Dermis blood vessel endothelial cell (primary cell): Measurements from ENCODE around the gene AGL. TPM values are rescaled to one million over a fixed set of nuclear protein-coding genes. Genes with fewer than 3 reads are reported as not detected.
"Not testable (repeated sequence)": the region's sequence is repeated elsewhere in the genome, so short reads cannot be mapped to it uniquely, and the experiment has no call there.

ENCODE experiments used
- DNase-seq: peaks from one replicate; pipeline ENCODE4 v3.0.0; 2010
- total RNA-seq: library from RNA; depleted of rRNA; stranded (reverse); fragments of >200 nt; gene quantifications from 2 replicates; pipeline ENCODE4 v1.2.3, GENCODE V29; 2014

AGL gene
- total RNA-seq, 1 donor from 2014 or later, result 9.9 TPM

DNA sequence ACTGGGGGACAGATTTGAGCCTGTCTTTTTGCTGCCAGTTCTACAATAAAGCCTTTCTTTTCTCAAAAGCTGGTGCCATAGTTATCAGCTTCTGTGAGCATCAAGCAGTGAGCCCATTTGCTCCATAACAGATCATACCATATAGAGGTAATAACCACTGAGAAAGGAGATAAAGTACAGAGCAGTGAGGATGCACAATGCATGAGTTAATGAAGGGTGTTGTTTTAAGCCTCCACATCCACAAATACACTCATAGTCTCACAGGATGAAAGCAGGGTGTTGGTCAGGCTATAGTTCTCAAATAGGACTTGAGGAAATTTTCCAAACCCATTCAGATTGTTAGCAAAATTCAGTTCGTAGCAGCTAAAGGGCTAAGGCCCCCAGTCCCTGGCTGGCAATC, 94.0 kb downstream of the AGL start:
- DNase-seq, result no peak

GRCh38 chr1:99945174-99945573, 95.0 kb downstream of the AGL start:
- no peak for DNase-seq

DNA sequence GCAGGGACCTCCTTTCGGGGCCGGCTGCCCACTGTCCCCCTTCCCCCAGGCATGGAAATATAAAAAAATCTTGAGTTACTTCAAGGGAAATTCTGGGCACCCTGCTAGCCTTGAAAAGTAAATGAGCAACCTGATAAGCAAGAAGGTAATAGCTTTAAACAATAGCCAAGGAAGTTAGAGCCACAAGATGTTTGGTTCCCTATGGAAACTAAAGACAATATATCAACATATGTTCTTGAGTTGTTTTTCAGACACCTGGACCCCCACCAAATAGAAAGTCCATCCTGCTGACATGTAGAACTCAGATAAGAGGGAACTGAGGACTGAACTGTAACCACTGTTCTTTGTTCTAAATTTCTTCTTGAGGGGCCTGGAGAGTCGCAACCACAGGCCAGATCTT, 100.3 kb downstream of the AGL start:
- DNase-seq, result peak; percentile 65

GRCh38 chr1:99952522-99952921, 102.4 kb downstream of the AGL start:
- DNase-seq, result no peak

DNA sequence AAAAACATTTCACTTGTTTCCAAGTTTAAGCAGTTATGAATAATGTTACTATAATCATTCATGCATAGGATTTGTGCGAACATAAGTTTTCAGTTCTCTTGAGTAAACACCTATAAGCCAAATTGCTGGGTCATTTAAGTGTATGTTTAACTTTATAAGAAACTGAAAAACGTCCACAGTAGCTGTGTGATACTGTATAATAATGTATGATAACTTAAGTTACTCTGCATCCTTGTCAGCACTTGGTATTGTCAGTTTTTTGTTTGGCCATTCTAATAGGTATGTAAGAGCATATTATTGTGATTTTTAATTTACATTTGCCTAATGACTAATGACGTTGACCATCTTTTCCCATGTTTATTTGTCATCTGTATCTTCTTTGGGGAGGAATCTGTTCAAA, 105.2 kb downstream of the AGL start:
- no peak for DNase-seq

DNA sequence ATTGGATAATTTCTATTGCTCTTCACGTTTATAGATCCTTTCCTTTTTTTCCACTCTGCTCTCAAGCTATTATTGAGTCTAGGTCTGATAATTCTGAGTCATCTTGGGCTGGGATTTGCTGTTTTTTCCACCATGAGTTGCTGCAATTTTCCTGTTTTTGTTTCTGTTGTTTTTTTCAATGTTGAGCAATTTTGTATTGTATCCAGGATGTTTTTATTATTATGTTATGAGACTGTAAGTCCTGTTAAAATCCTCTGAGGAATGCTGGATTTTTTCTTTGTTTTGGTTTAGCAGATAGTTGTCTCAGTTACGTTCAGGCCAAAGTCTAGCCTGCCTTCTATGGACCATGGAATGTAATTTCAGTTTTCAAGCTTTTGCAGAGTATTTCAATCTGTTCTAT, 106.6 kb downstream of the AGL start:
- peak; percentile 70 for DNase-seq

GRCh38 chr1:99957818-99958217, 107.7 kb downstream of the AGL start:
- DNase-seq, result no peak

GRCh38 chr1:99959189-99959705, 109.1 kb downstream of the AGL start:
- not testable (repeated sequence) for DNase-seq

DNA sequence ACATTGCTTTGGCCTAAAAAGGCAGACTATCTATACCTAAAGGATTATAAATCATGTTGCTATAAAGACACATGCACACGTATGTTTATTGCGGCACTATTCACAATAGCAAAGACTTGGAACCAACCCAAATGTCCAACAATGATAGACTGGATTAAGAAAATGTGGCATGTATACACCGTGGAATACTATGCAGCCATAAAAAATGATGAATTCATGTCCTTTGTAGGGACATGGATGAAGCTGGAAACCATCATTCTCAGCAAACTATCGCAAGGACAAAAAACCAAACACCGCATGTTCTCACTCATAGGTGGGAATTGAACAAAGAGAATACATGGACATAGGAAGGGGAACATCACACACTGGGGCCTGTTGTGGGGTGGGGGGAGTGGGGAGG, 110.1 kb downstream of the AGL start:
- not testable (repeated sequence) for DNase-seq

- DNase-seq, result peak; percentile 52
Measured at GRCh38 chr1:99963041-99963795, 113.1 kb downstream of the AGL start.

- no peak for DNase-seq
Measured at GRCh38 chr1:99964806-99965205, 114.6 kb downstream of the AGL start.

DNA sequence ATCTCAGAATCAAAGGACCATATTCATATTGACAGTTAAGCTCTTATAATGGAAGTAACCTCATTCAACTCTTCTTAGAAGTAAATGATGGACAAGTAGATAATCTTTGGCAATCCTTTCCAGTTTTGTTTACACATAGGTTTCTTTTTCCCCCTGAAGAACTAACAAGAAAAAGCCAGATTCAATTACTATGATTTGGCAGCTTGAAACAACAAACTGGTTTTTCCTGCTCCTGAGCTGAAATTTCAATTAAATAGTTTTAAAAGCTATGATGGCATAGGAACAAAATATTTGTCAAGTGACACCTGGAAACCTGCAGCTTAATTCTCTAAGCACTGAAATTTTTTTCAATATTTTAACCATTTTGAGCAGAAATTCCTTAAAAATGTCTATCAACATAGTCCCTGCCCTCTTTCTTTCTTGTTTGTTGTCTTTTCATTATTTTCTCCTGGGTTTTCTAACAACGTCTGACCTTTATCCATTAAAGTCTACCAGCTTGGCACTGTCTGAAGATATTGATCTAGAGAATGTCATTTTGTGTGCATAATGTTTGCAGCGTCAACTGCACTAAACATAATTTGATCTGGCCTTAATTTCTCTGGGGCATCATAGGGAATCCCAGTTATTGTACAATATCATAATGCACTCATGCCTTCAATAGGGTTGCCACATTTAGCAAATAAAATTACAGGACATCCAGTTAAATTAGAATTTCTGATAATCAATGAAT, 115.7 kb downstream of the AGL start:
- DNase-seq, result no peak

DNA sequence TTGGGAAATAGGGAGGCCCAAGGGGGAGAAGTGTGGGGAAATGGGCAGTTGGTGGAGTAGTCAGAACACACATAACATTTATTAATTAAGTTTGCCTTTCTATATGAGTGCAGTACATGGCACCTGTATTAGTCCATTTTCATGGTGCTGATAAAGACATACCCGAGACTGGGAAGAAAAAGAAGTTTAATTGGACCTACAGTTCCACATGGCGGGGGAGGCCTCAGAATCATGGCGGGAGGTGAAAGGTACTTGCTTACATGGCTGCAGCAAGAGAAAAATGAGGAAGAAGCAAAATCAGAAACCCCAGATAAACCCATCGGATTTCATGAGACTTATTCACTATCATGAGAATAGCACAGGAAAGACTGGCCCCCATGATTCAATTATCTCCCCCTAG, 118.1 kb downstream of the AGL start:
- no peak for DNase-seq

DNA sequence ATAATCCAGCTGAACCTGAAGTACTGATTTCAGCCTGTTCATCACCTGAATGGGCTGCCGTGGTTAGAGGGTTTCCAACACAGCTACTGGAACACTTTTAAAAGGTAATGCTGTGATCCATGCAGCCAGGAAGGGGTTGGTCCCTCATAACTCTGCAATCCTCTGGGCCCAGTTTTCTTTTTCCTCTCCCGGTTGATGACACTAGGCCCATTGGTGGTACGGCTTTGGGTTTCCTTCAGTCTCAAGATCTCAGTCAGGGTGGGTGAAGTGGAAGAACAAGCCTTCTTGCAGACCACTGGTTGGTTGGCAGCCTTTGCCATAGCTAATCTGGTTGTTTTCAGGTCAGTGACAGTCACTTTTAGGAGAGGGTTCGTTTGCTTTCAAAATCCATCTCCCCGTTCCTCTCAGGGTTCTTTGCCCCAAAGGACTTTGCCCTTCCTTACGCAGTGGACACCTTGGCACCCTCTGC, 119.1 kb downstream of the AGL start:
- DNase-seq, result no peak

GRCh38 chr1:99969729-99970621, 119.8 kb downstream of the AGL start, which contains the start of gene SLC35A3:
SLC35A3 (plus strand) TSS chr1:99969996; CDS start chr1:99993555, 23,559 bp downstream.
- peak; percentile 77 for DNase-seq

GRCh38 chr1:99970713-99971255, 120.6 kb downstream of the AGL start:
- peak; percentile 5 for DNase-seq

GRCh38 chr1:99972066-99972465, 121.9 kb downstream of the AGL start:
- DNase-seq, result not testable (repeated sequence)

Other genes with a start within 250 kb of the AGL start
- 63.3 and 106 TPM in 2 replicates for gene PALMD, start 204.2 kb upstream of the AGL start, total RNA-seq
- gene FRRS1, start 83.7 kb upstream of the AGL start, total RNA-seq, result 1.1 and 2.9 TPM in 2 replicates
- 24.7 and 31.8 TPM in 2 replicates for gene SLC35A3, start 119.6 kb downstream of the AGL start, total RNA-seq